ENCODE measurements around the gene PER2. TPM values are rescaled to one million over a fixed set of nuclear protein-coding genes. Genes with fewer than 3 reads are reported as not detected.

Gene PER2
- total RNA-seq, 2 experiments from 2014 or later: 5.5 to 7.2 TPM

- no peak for DNase-seq
- Mint-ChIP-seq H3K27me3 (peaks cover 2% of the 10 kb centered on the region), H3K36me3 (peaks cover 5% of the 10 kb centered on the region), H3K27ac (no peak overlapping the region), H3K4me1 (ENCODE audit: low read depth) (peaks cover 2% of the 10 kb centered on the region), H3K9me3 (no peaks in the 10 kb centered on the region), H3K4me3 (no peak overlapping the region)
- intact Hi-C loops (cut with micrococcal nuclease): no loop called here
- POLR2A ChIA-PET: no interaction called here
- CTCF ChIA-PET: interaction anchor here (1.0 kb wide), 1 partner anchor 235 kb away, joined by 3 read pairs; no protein-coding TSS in a partner anchor
Measured at GRCh38 chr2:238243496-238244076, 44.8 kb downstream of the PER2 start.

GRCh38 chr2:238242731-238243495 is 45.5 kb downstream of the PER2 start:
- Mint-ChIP-seq H3K4me3 (no peak overlapping the region), H3K27ac (no peak overlapping the region), H3K9me3 (no peaks in the 10 kb centered on the region), H3K4me1 (ENCODE audit: low read depth) (peaks cover 2% of the 10 kb centered on the region), H3K36me3 (peaks cover 5% of the 10 kb centered on the region), H3K27me3 (peaks cover 4% of the 10 kb centered on the region)
- intact Hi-C loops (cut with micrococcal nuclease): no loop called here
- CTCF ChIA-PET: no interaction called here
- DNase-seq: no peak
- POLR2A ChIA-PET: no interaction called here

GRCh38 chr2:238241970-238242369 is 46.4 kb downstream of the PER2 start:
- H3K4me3 Mint-ChIP-seq: no peak overlapping the region
- peaks cover 6% of the 10 kb centered on the region for H3K27me3 Mint-ChIP-seq
- H3K4me1 Mint-ChIP-seq (ENCODE audit: low read depth): peaks cover 2% of the 10 kb centered on the region
- intact Hi-C loops (cut with micrococcal nuclease): no loop called here
- DNase-seq: no peak
- no peaks in the 10 kb centered on the region for H3K9me3 Mint-ChIP-seq
- ChIA-PET CTCF (interaction anchor here (1.2 kb wide), 1 partner anchor 21 kb away, joined by 3 read pairs; no protein-coding TSS in a partner anchor), POLR2A (no interaction called here)
- H3K27ac Mint-ChIP-seq: no peak overlapping the region
- peaks cover 5% of the 10 kb centered on the region for H3K36me3 Mint-ChIP-seq

- ChIA-PET POLR2A (no interaction called here), CTCF (interaction anchor here (1.2 kb wide), 1 partner anchor 22 kb away, joined by 3 read pairs; no protein-coding TSS in a partner anchor)
- intact Hi-C loops (cut with micrococcal nuclease): no loop called here
- Mint-ChIP-seq H3K4me3 (peak overlapping the region; percentile 43), H3K27me3 (peaks cover 7% of the 10 kb centered on the region), H3K9me3 (no peaks in the 10 kb centered on the region), H3K4me1 (ENCODE audit: low read depth) (peaks cover 2% of the 10 kb centered on the region), H3K27ac (no peak overlapping the region), H3K36me3 (peaks cover 5% of the 10 kb centered on the region)
- DNase-seq: no peak
Measured at GRCh38 chr2:238240757-238241711, 47.4 kb downstream of the PER2 start.

- H3K4me3 Mint-ChIP-seq: peak within 1 kb of the TSS; percentile 81
- POLR2A ChIA-PET: interaction anchor here (1.5 kb wide), 1 partner anchor 37 kb away, joined by 3 read pairs; no protein-coding TSS in a partner anchor
- intact Hi-C loops (cut with micrococcal nuclease): loop anchor here (10.0 kb wide), 1 partner anchor 275 kb away; the partner anchor contains the start of gene UBE2F
Measured at GRCh38 chr2:238239863-238240756, 48.3 kb downstream of the PER2 start, which contains the start of gene HES6. Gene HES6 (minus strand): TSS chr2:238240038. CDS start chr2:238239905, 133 bp downstream.

GRCh38 chr2:238239543-238239862 is 48.9 kb downstream of the PER2 start:
- POLR2A ChIA-PET: interaction anchor here (1.5 kb wide), 1 partner anchor 37 kb away, joined by 3 read pairs; no protein-coding TSS in a partner anchor
- no peaks in the 10 kb centered on the region for H3K36me3 Mint-ChIP-seq
- CTCF ChIA-PET: interaction anchor here (1.3 kb wide), 1 partner anchor 23 kb away, joined by 4 read pairs; no protein-coding TSS in a partner anchor
- no peak overlapping the region for H3K27ac Mint-ChIP-seq
- H3K27me3 Mint-ChIP-seq: peaks cover 18% of the 10 kb centered on the region
- H3K4me1 Mint-ChIP-seq (ENCODE audit: low read depth): peaks cover 6% of the 10 kb centered on the region
- no peaks in the 10 kb centered on the region for H3K9me3 Mint-ChIP-seq
- no peak for DNase-seq
- intact Hi-C loops (cut with micrococcal nuclease): loop anchor here (10.0 kb wide), 1 partner anchor 275 kb away; the partner anchor contains the start of gene UBE2F
- H3K4me3 Mint-ChIP-seq: no peak overlapping the region

More at GRCh38 chr2:238239863-238240756, 48.3 kb downstream of the PER2 start, which contains the start of gene HES6:
- peak; percentile 83 for DNase-seq
- peaks cover 17% of the 10 kb centered on the region for H3K27me3 Mint-ChIP-seq
- no peaks in the 10 kb centered on the region for H3K36me3 Mint-ChIP-seq
- no peak within 1 kb of the TSS for H3K27ac Mint-ChIP-seq
- H3K4me1 Mint-ChIP-seq (ENCODE audit: low read depth): peaks cover 3% of the 10 kb centered on the region
- CTCF ChIA-PET: no interaction called here
- no peaks in the 10 kb centered on the region for H3K9me3 Mint-ChIP-seq

- Mint-ChIP-seq H3K27ac (no peak overlapping the region), H3K9me3 (no peaks in the 10 kb centered on the region), H3K4me1 (ENCODE audit: low read depth) (peaks cover 7% of the 10 kb centered on the region), H3K27me3 (peaks cover 18% of the 10 kb centered on the region), H3K36me3 (no peaks in the 10 kb centered on the region), H3K4me3 (peak overlapping the region; percentile 45)
- intact Hi-C loops (cut with micrococcal nuclease): loop anchor here (10.0 kb wide), 1 partner anchor 274 kb away; the partner anchor contains the start of gene UBE2F
- DNase-seq: peak; percentile 42
- ChIA-PET CTCF (interaction anchor here (1.3 kb wide), 1 partner anchor 24 kb away, joined by 4 read pairs; no protein-coding TSS in a partner anchor), POLR2A (interaction anchor here (1.5 kb wide), 1 partner anchor 36 kb away, joined by 3 read pairs; no protein-coding TSS in a partner anchor)
Measured at GRCh38 chr2:238238766-238239542, 49.5 kb downstream of the PER2 start.

- intact Hi-C loops (cut with micrococcal nuclease): loop anchor here (10.0 kb wide), 1 partner anchor 274 kb away; the partner anchor contains the start of gene UBE2F
- CTCF ChIA-PET: interaction anchor here (1.3 kb wide), 1 partner anchor 24 kb away, joined by 4 read pairs; no protein-coding TSS in a partner anchor
Measured at GRCh38 chr2:238238311-238238765, 50.1 kb downstream of the PER2 start.

GRCh38 chr2:238237431-238238135 is 50.8 kb downstream of the PER2 start:
- H3K36me3 Mint-ChIP-seq: no peaks in the 10 kb centered on the region
- no peaks in the 10 kb centered on the region for H3K9me3 Mint-ChIP-seq
- intact Hi-C loops (cut with micrococcal nuclease): loop anchor here (10.0 kb wide), 1 partner anchor 273 kb away; the partner anchor contains the start of gene UBE2F
- CTCF ChIA-PET: no interaction called here
- no peak overlapping the region for H3K27ac Mint-ChIP-seq
- peaks cover 23% of the 10 kb centered on the region for H3K27me3 Mint-ChIP-seq
- no peak for DNase-seq
- H3K4me1 Mint-ChIP-seq (ENCODE audit: low read depth): peaks cover 7% of the 10 kb centered on the region
- POLR2A ChIA-PET: no interaction called here
- no peak overlapping the region for H3K4me3 Mint-ChIP-seq

More at GRCh38 chr2:238238311-238238765, 50.1 kb downstream of the PER2 start:
- Mint-ChIP-seq H3K36me3 (no peaks in the 10 kb centered on the region), H3K9me3 (no peaks in the 10 kb centered on the region), H3K27ac (no peak overlapping the region), H3K4me1 (ENCODE audit: low read depth) (peaks cover 7% of the 10 kb centered on the region), H3K27me3 (peaks cover 23% of the 10 kb centered on the region), H3K4me3 (peak overlapping the region; percentile 45)
- POLR2A ChIA-PET: interaction anchor here (1.5 kb wide), 1 partner anchor 35 kb away, joined by 3 read pairs; no protein-coding TSS in a partner anchor
- DNase-seq: no peak

Data from activated CD4-positive, alpha-beta memory T cell treated with anti-CD3 and anti-CD28 coated beads for 36 hours (primary cell).